Vagina (tissue), 2 donors: Measurements from ENCODE around the gene PCNT.

Source experiments
- POLR2A ChIP-seq, 2 donors: fragments of 450-650 bp; IDR thresholded peaks; one replicate each; pipeline ENCODE4 v1.6.1; 2017; ENCODE audit warnings: antibody characterized with exemption in 2 of 2, mild to moderate bottlenecking in 2 of 2, moderate library complexity in 2 of 2
- TF ChIP-seq, protein P1 (sequence below), 3 experiments: fragments of 450-650 bp in 2 of 3; fragments of 200-600 bp in 1 of 3; sonication (generic) in 1 of 3; IDR thresholded peaks; one replicate each; pipeline ENCODE4 v1.5.1; 2017 to 2019; ENCODE audit warnings: antibody characterized with exemption in 3 of 3, mild to moderate bottlenecking in 2 of 3, moderate library complexity in 2 of 3

DNA sequence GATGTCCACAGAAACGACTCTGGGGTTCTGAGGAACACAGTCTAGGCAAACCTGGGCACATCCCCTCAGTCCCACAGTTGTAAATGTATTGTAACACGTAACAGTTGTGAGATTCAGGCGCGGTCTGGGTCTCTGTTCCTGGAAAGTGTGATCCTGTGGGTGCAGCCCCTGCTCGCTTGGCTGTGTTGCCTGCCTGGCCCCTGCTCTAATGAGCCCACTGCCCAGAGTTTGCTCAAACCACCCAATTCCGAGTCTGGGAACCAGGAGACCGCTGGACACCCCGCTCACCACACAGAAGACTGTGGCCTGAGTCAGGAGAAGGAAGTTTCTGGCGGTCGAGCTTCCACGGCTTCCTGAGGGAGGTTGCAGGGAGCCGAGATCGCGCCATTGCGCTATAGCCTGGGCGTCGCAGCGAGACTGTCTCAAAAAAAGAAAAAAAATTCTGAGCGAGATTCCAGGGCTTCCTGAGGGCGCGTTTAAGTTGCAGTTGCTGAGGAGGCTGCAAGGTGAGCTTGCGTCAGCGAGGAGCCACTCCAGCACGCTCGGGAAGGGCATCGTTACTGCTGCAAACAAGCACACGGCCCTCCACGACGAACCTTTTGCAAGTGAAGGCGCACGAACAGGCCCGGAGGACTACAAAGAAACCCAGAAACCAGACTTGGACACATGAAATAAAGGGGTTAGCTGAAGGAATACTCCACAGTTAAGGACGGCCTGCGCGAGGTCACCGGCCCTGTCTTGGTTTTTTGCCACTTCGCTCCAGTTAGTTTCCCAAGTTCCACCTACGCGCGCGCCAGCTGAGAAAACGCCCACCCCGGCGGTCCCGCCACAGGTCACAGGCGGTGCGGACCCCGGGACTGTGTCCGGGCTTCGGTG is 1.4 kb upstream of the PCNT start:
- TF ChIP-seq POLR2A (IDR thresholded peaks at IDR 0.05) = no peak
- TF ChIP-seq, protein P1, sequence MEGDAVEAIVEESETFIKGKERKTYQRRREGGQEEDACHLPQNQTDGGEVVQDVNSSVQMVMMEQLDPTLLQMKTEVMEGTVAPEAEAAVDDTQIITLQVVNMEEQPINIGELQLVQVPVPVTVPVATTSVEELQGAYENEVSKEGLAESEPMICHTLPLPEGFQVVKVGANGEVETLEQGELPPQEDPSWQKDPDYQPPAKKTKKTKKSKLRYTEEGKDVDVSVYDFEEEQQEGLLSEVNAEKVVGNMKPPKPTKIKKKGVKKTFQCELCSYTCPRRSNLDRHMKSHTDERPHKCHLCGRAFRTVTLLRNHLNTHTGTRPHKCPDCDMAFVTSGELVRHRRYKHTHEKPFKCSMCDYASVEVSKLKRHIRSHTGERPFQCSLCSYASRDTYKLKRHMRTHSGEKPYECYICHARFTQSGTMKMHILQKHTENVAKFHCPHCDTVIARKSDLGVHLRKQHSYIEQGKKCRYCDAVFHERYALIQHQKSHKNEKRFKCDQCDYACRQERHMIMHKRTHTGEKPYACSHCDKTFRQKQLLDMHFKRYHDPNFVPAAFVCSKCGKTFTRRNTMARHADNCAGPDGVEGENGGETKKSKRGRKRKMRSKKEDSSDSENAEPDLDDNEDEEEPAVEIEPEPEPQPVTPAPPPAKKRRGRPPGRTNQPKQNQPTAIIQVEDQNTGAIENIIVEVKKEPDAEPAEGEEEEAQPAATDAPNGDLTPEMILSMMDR (IDR thresholded peaks at IDR 0.05) = no peak
